ENCODE data around the gene GJC2. TPM values are rescaled to one million over a fixed set of nuclear protein-coding genes. Genes with fewer than 3 reads are reported as not detected.

The GJC2 gene
- total RNA-seq, result under 1 TPM; 0.49 to 0.79 (median 0.53) TPM

DNA sequence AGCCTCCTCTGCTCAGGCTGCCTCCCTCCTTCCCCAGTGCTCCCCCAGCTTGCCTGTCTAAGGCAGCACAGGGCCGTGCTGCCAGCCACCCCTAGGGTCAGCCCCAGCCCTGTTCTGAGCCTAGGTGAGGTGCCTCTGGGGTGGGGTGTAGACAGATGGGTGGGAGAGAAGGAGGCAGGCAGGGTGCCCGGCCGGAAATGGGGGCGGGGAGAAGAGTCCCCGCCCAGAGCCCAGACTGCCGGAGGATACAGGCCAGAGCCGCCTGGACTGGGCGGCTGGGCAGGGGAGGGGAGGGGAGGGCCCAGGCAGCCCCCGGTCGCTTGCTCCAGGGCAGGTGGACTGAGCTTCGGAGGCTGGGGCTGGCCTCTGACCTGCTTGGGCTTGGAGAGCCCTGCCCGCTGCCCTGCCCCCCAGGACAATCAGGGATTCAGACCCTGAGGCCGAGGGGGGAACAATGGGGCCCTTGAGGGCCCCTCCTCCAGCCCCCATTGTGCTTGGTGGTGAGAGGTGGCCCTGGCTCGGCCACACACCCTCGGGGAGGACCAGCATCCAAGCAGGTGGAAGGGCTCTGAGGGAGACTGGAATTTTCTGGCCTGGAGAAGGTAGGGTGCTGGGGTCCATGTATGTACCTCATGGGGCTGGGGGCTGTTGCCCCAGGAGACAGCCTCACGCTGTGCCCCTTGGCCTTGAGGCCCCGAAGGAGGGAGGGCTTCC lies at the start of gene GJC2:
Gene GJC2 (plus strand): TSS at position 525 of the 714 bp plus-strand sequence. CDS start 7,829 bp downstream, outside the sequence.
- H3K36me3 Mint-ChIP-seq (ENCODE audit: insufficient read depth), result no peaks in the 10 kb centered on the region
- no peak within 1 kb of the TSS for H3K4me3 Mint-ChIP-seq
- no peak for ATAC-seq
- DNase-seq, result no peak
- H3K27me3 Mint-ChIP-seq (ENCODE audit: low read depth), result no peaks in the 10 kb centered on the region
- no peaks in the 10 kb centered on the region for H3K9me3 Mint-ChIP-seq
- H3K4me1 Mint-ChIP-seq (ENCODE audit: low read depth), result peaks cover 3% of the 10 kb centered on the region

DNA sequence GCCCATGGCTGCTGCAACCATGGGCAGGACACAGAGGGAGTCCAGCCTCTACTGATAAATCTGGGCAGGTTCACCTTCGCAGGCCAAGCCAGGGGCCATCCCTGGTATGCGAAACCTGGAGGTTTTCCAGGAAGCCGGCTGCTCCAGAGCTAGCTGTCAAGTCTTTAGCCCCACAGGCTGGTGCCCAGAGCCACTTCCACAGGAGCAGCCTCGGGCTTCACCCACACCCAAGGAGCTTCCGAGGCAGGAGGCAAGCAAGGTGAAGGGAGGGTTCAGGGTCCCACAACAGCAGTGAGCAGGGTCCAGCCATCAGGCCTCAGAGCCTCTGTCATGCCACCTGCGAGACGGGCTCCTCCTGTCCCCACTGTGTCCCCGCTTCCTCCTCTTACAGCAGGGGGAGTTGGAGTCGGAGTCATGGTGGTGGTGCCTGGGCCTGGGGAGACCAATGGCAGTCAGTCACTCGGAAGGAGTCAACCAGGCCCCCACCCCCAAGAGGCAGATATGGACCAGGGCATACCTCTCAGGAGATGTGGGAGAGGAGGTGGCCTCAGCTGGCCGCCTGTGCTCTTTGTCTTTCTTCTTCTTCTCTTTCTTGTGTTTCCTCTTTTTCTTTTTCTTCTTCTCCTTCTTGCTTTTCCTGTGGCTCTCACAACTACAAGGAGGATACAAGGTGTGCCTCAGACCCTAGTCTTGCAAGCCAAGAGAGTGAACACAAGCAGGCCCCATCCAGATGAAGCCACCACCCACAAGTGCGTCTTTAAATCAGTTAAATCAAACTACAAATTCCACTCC lies 48.7 kb upstream of the GJC2 start:
- no peaks in the 10 kb centered on the region for H3K27me3 Mint-ChIP-seq (ENCODE audit: low read depth)
- no peaks in the 10 kb centered on the region for H3K9me3 Mint-ChIP-seq
- H3K4me1 Mint-ChIP-seq (ENCODE audit: low read depth), result peaks cover 20% of the 10 kb centered on the region
- peaks cover 16% of the 10 kb centered on the region for H3K36me3 Mint-ChIP-seq (ENCODE audit: insufficient read depth)
- DNase-seq, result no peak
- no peak for ATAC-seq
- peak overlapping the region; percentile 78 for H3K4me3 Mint-ChIP-seq

DNA sequence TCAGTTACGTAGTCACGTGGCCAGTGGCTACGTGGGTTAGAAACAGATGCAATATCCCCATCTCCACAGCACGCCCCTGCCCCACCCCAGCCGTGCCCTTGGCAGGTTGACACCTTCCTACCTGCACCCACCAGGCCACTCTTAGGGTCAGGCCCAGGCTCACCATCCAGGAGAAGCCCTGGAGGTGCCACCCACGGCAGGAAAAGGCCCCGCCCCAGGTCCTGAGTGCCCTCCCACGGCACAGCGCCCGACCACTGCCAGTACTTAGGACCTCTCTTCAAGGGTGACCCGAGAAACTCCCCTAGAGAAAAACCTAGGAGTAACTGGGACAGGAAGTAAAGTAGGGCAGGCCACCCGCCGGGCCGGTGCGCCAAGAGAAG lies 48.1 kb upstream of the GJC2 start:
- H3K27me3 Mint-ChIP-seq (ENCODE audit: low read depth), result no peaks in the 10 kb centered on the region
- H3K4me1 Mint-ChIP-seq (ENCODE audit: low read depth), result peaks cover 19% of the 10 kb centered on the region
- no peaks in the 10 kb centered on the region for H3K9me3 Mint-ChIP-seq
- peak overlapping the region; percentile 78 for H3K4me3 Mint-ChIP-seq
- DNase-seq (no peak), ATAC-seq (no peak)
- peaks cover 18% of the 10 kb centered on the region for H3K36me3 Mint-ChIP-seq (ENCODE audit: insufficient read depth)

DNA sequence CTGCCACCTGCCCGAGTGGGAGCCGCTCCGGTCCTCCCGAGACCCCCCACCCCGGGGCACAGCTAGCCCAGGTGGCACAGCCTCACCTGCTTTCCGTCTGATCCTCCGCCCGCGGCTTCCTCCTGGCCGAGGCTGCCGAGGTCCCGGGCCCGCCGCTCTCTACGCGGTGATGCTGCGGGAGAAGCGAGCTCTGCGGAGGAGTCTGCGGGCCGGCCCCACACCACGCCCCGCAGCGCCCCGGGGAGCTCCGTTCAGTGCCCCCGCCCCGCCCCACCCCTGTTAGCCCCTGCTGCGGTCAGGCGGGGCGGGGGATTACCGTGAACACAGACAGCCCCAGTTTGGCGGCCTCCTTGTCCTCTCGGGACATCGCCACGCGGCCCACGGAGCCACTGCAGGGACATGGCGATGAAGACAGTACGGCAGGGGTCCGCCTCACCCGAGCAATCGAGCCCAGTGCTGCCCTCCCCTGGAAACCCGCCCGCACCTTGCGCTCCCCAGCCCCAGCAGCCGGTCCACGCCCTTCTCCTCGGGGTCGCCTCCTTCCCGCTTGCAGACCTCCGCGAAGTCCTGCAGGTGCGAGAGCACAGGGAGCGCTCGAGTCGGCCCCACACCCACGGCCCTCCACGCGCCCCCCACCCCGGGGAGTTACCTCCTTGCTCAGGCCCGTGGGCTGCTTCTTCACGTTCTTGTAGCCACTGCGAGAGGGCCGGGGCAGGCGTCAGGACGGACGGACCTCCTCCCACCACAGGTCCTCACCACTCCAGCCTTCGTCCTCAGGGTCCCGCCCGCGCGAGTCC lies 47.5 kb upstream of the GJC2 start:
- Mint-ChIP-seq H3K4me3 (peak overlapping the region; percentile 78), H3K4me1 (ENCODE audit: low read depth) (peaks cover 19% of the 10 kb centered on the region), H3K9me3 (no peaks in the 10 kb centered on the region), H3K27me3 (ENCODE audit: low read depth) (no peaks in the 10 kb centered on the region), H3K36me3 (ENCODE audit: insufficient read depth) (peaks cover 22% of the 10 kb centered on the region)
- peak; percentile 49 to 58 for ATAC-seq
- peak; percentile 53 for DNase-seq

DNA sequence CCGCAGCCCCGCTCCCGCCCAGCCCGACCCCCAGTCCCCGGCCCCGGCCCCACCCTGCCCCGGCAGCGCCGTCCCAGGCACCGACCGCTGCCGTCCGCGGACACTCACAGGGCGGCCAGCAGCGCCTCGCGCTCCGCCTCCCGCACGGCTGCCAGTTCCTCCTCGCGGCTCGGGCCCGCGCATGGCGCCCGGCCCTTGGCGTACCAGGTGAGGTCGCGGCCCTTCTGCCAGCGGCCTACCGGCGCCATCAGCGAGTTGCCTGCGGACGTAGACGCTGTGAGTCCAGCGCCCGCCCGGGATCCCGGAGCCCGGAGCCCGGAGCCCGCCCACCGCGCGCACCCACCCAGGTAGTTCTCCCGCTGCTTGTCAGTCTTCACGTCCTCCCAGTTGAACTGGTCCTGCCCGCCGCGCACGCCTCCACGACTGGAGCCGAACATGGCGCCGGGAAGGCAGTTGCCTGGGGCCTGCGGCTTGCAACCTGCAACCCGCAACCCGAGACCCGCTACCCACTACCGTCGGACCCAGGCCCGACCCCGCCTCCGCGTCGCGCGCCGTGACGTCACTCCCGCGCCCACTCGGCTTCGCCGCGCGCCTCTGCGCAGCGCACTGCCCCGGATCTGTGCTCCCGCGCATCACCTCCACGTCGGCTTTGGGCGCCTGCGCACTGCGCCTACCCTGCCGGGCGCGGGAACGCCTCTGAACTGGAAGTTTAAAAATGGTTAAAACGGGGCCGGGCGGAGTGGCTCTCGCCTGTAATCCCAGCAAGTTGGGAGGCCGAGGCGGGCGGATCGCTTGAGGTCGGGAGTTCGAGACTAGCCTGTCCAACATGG lies 46.7 kb upstream of the GJC2 start, which contains the start of gene C1orf35:
Gene C1orf35 (minus strand): TSS at position 535 of the 830 bp plus-strand sequence. CDS start 98 bp downstream, at position 437.
- Mint-ChIP-seq H3K9me3 (no peaks in the 10 kb centered on the region), H3K4me1 (ENCODE audit: low read depth) (peaks cover 20% of the 10 kb centered on the region), H3K36me3 (ENCODE audit: insufficient read depth) (peaks cover 18% of the 10 kb centered on the region), H3K4me3 (peak within 1 kb of the TSS; percentile 91), H3K27me3 (ENCODE audit: low read depth) (no peaks in the 10 kb centered on the region)
- peak; percentile 91 for DNase-seq
- peak; percentile 81 to 82 for ATAC-seq

DNA sequence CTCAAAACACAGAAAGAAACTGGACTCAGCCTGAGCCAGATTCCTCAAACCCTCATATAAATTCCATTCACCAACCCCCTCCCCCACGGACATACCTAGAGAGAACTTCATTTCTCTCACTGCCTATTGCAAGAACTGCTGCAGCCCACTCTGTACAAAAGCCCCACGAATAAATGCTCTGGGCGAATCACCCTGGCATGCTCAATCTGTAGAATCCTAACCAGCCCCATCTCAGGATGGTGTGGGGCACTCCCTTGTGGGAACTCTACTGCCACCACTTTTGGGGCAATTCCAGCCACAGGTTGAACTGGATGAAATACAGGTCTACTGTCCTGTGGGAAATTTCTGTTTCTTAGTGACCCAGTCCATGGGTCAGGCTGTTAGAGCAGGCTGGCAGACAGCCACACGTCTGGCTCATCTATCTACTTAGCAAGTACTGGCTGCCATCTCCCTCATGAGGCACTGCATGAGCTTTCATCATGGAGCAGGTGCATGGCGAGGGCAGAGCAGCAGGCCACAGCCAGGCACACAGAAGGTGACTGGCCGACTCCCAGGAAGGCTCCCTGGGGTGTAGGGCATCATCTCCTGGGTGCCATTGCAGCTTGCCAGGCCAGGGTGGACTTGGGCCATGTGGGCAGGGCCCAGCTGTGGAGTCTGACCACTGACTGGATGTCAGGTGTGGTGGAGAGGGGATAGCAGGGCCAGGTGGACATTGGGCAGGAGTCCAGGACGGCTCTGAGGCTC lies 45.0 kb upstream of the GJC2 start:
- no peak for ATAC-seq
- H3K4me1 Mint-ChIP-seq (ENCODE audit: low read depth), result peaks cover 30% of the 10 kb centered on the region
- H3K9me3 Mint-ChIP-seq, result no peaks in the 10 kb centered on the region
- DNase-seq, result no peak
- H3K36me3 Mint-ChIP-seq (ENCODE audit: insufficient read depth), result peaks cover 8% of the 10 kb centered on the region
- peak overlapping the region; percentile 67 for H3K4me3 Mint-ChIP-seq
- H3K27me3 Mint-ChIP-seq (ENCODE audit: low read depth), result no peaks in the 10 kb centered on the region

DNA sequence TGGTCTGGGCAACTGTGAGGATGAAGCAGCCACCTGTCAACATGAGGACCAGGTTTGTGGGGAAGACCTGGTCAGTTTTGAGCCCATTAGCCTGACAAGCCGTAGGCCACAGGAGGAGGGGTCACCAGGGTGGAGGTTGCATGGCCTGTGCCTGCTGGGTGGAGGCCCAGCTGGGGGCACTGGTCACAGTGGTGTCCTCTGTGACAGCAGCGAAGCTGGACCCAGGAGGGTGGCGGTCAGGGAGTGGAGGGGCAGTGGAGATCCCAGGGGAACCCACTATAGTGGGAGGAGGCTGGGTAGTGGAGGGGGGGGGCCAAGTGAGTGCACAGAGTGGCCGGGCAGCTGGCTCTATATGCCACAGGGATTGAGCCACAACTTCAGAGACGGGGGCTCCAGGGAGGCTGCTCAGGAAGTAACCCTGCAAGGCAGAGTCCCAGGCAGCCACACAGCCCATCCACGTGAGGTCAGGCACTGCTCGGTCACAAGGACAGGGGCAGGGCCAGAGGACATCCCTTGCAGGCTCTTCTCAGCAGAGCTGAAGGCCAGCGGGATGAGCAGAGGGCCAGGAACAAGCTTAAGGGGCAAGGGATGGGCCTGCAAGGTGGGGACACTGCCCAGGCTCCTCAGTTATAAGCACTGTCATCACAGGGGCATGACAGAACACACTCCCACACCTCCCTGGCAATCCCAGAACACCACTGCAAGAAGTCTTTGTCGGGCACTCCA lies 44.3 kb upstream of the GJC2 start:
- Mint-ChIP-seq H3K4me1 (ENCODE audit: low read depth) (peaks cover 36% of the 10 kb centered on the region), H3K27me3 (ENCODE audit: low read depth) (no peaks in the 10 kb centered on the region), H3K9me3 (no peaks in the 10 kb centered on the region), H3K36me3 (ENCODE audit: insufficient read depth) (peaks cover 6% of the 10 kb centered on the region), H3K4me3 (no peak overlapping the region)
- ATAC-seq, result no peak
- DNase-seq, result no peak

DNA sequence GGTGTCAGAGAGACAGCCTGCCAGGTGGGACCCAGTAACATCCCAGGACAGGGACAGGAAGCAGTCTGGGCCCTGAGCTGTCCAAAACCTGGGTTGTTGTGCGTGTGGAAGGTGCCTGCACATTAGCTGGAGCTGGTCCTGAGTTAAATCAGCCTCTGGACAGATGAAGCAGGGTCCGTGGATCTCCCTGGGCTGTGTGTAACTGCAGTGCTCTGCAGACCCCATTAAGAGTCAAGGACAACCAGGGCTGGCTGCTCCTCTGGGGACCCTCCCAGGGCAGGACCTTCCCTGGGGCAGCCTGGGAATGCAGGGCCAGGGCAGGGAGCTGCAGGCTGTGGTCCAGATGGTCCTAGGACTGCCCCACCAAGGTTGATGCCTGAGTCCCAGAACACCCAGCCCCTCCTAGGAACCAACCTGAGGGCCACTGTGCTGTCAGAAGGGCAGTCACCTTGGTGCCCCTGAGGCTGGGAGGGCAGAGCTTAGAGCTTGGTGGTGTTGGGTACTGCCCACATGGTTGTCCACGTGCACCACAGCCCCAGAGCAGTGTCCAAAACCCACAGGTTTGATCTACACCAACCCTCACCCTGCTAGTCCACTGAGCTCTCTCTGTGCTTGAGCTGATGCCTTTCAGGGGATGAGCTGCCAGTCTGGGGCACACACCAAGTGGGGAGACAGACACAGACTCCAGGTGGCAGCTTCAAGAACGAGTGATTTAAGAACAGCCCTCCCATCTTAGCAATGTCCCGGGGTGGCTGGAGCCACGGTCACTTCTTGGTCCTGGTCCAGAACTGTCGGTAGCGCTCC lies 43.5 kb upstream of the GJC2 start:
- H3K4me1 Mint-ChIP-seq (ENCODE audit: low read depth), result peaks cover 36% of the 10 kb centered on the region
- DNase-seq, result no peak
- H3K27me3 Mint-ChIP-seq (ENCODE audit: low read depth), result no peaks in the 10 kb centered on the region
- no peak for ATAC-seq
- H3K4me3 Mint-ChIP-seq, result peak overlapping the region; percentile 29
- peaks cover 6% of the 10 kb centered on the region for H3K36me3 Mint-ChIP-seq (ENCODE audit: insufficient read depth)
- no peaks in the 10 kb centered on the region for H3K9me3 Mint-ChIP-seq

DNA sequence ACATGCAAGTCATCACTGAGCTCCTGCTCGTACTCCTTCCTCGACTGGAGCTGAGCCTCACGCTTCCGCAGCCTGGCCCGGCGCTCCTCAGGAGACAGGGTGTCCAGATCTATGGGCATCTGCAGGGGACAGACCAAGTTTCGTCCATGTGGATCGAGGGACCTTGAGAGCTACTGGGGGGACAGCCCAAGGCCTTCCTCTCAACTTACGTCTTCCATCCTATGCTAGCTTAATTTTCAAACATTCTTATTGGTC lies 43.0 kb upstream of the GJC2 start:
- Mint-ChIP-seq H3K4me3 (no peak overlapping the region), H3K4me1 (ENCODE audit: low read depth) (peaks cover 31% of the 10 kb centered on the region), H3K9me3 (no peaks in the 10 kb centered on the region), H3K36me3 (ENCODE audit: insufficient read depth) (peaks cover 6% of the 10 kb centered on the region), H3K27me3 (ENCODE audit: low read depth) (no peaks in the 10 kb centered on the region)
- no peak for ATAC-seq
- no peak for DNase-seq

DNA sequence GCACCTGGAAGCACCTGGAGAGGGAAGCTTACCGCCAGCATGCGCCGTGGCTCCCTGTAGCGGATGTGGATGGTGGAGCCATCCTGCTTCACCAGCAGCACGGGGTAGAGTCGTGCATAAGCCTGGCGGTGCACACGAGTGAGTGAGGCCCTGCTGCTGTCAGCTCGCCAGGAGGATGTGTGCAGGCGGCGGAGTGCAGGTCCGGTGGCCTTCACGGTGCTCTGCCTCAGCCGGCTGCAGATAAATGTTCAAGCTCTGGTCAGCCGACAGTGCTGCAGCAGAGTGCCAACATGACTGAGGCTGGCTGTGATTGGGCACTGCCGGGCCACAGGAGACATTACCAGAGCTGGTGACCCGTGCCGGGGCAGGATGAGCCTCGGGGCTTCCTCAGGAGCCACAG lies 42.1 kb upstream of the GJC2 start:
- H3K36me3 Mint-ChIP-seq (ENCODE audit: insufficient read depth), result peaks cover 6% of the 10 kb centered on the region
- H3K27me3 Mint-ChIP-seq (ENCODE audit: low read depth), result no peaks in the 10 kb centered on the region
- no peaks in the 10 kb centered on the region for H3K9me3 Mint-ChIP-seq
- H3K4me1 Mint-ChIP-seq (ENCODE audit: low read depth), result peaks cover 31% of the 10 kb centered on the region
- DNase-seq, result no peak
- peak overlapping the region; percentile 92 for H3K4me3 Mint-ChIP-seq
- ATAC-seq, result no peak

DNA sequence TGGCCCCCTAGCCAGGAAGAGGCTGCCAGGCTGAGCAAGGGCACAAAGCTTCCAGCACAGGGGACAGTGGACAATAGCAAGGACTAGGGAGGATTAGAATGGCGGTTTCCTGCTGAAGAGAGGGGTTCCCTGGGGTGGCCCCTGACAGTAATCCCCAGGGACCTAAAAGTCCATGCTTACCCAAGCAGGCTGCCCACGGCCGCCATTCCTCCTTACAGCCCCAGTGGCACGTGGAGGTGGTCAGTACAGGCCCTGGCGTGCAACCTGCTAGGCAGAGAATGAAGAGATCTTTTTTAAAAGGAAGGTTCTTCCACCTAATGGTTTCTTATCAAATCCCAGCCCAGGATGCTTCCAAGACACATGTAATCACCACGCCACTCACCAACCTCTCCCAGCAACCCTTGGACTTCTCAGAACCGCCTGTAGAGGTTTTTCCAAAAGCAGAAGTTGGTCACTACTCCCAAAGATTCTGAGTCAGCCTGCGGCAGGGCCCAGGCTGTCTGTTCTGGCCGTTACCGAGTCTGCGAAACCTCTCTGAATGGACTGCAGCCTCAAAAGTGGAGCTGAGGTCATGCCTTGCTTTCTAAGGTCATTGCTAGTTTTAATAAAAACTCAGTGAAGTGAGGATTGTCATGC lies 41.6 kb upstream of the GJC2 start:
- H3K9me3 Mint-ChIP-seq, result no peaks in the 10 kb centered on the region
- peak overlapping the region; percentile 92 for H3K4me3 Mint-ChIP-seq
- ATAC-seq (no peak), DNase-seq (no peak)
- peaks cover 31% of the 10 kb centered on the region for H3K4me1 Mint-ChIP-seq (ENCODE audit: low read depth)
- peaks cover 6% of the 10 kb centered on the region for H3K36me3 Mint-ChIP-seq (ENCODE audit: insufficient read depth)
- H3K27me3 Mint-ChIP-seq (ENCODE audit: low read depth), result no peaks in the 10 kb centered on the region

DNA sequence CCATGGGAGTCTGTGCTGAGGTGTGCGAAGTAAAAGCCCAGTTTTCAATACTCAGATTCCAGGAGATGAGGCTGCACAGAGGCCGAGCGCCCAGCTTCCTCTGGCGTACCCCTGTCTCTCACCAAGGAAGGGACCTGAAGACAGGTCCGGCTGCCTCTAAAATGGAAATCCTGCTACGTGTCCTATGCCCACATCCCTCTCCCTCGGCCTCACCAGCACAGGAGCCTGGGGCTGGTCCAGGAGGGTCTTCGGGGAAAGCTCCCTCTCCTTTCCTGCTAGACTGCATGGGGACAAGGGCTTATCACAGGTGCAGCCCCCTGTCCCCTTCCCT lies 41.0 kb upstream of the GJC2 start:
- Mint-ChIP-seq H3K4me3 (peak overlapping the region; percentile 92), H3K27me3 (ENCODE audit: low read depth) (no peaks in the 10 kb centered on the region), H3K36me3 (ENCODE audit: insufficient read depth) (peaks cover 6% of the 10 kb centered on the region), H3K9me3 (no peaks in the 10 kb centered on the region), H3K4me1 (ENCODE audit: low read depth) (peaks cover 26% of the 10 kb centered on the region)
- no peak for DNase-seq
- ATAC-seq, result peak in 1 of 2 donors; percentile 4

All from activated T-cell treated with anti-CD3 and anti-CD28 coated beads, Interleukin-2, amount 50 U/mL, for 4 hours (primary cell).